ENCODE data around the gene INS. TPM values are rescaled to one million over a fixed set of nuclear protein-coding genes. Genes with fewer than 3 reads are reported as not detected.

The INS gene
- total RNA-seq, 1 donor from 2014 or later = not detected

DNA sequence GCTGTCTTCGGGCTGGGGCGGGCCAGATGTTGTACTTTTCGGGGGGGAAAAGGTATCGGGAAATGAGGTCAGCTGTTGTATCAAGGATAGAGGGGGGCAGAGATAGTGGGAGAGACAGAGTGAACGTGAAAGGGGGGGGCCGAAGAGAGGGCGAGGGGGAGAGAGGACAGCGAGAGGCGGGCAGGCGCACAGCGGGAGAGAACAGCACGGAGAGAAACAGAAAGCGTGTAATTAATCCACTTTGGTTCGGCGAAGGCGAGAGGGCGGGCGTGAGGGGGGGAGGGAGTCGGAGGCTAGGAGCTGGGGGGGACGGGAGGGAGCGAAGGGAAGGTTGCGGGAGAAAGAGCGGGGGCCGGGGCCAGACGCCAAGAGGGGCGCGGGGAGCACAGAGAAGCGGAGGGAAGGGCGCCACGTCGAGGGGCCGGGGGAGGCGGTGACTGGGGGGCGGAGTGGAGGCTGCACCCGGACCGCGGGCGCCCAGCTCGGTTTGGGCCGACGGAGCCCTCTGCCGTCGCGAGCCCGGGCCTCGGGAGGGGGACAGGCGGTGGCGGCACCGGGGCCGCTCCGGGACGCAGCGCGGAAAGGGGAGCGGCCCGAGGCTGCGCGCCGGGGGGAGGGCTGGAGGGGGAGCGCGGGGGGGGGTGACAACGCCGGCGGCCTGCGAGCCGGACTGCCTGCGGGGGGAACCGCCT, 22.4 kb downstream of the INS start:
- Histone ChIP-seq H3K27ac (no peak overlapping the region), H3K4me1 (peaks cover 7 to 13% of the 10 kb centered on the region in 2 donors), H3K9me3 (no peaks in the 10 kb centered on the region), H3K27me3 (peaks cover 32% of the 10 kb centered on the region), H3K4me3 (peak overlapping the region; percentile 51 to 59), H3K36me3 (no peaks in the 10 kb centered on the region)
- DNase-seq (ENCODE audit: low spot score in 2 of 2) = no peak
- intact Hi-C loops (cut with DNase I) = no loop called here
- TF ChIP-seq, protein P1, sequence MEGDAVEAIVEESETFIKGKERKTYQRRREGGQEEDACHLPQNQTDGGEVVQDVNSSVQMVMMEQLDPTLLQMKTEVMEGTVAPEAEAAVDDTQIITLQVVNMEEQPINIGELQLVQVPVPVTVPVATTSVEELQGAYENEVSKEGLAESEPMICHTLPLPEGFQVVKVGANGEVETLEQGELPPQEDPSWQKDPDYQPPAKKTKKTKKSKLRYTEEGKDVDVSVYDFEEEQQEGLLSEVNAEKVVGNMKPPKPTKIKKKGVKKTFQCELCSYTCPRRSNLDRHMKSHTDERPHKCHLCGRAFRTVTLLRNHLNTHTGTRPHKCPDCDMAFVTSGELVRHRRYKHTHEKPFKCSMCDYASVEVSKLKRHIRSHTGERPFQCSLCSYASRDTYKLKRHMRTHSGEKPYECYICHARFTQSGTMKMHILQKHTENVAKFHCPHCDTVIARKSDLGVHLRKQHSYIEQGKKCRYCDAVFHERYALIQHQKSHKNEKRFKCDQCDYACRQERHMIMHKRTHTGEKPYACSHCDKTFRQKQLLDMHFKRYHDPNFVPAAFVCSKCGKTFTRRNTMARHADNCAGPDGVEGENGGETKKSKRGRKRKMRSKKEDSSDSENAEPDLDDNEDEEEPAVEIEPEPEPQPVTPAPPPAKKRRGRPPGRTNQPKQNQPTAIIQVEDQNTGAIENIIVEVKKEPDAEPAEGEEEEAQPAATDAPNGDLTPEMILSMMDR (IDR thresholded peaks at IDR 0.05) = no peak

DNA sequence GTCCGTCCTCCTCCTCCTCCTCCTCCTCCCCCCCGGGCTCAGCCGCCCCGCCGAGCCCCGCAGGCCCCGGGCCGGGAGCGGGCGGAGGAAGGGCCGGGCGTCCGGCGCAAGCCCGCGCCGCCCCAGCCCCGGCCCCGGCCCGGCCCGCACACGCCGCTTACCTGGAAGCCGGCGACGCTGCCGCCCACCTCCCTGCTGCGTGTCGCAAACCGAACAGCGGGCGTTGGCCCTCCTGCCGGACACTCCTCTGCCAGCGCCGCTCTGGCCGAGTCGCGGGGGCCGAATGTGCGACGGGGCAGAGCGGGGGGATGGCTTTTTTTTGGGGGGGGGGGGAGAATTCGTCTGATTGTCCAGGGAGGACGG, 23.0 kb downstream of the INS start:
- peaks cover 7 to 13% of the 10 kb centered on the region in 2 donors for H3K4me1 ChIP-seq
- TF ChIP-seq, protein P1 (IDR thresholded peaks at IDR 0.05) = no peak
- intact Hi-C loops (cut with DNase I) = no loop called here
- no peak for DNase-seq (ENCODE audit: low spot score in 2 of 2)
- peaks cover 33% of the 10 kb centered on the region for H3K27me3 ChIP-seq
- peak overlapping the region; percentile 51 to 59 for H3K4me3 ChIP-seq
- no peaks in the 10 kb centered on the region for H3K36me3 ChIP-seq
- H3K9me3 ChIP-seq = no peaks in the 10 kb centered on the region
- no peak overlapping the region for H3K27ac ChIP-seq

DNA sequence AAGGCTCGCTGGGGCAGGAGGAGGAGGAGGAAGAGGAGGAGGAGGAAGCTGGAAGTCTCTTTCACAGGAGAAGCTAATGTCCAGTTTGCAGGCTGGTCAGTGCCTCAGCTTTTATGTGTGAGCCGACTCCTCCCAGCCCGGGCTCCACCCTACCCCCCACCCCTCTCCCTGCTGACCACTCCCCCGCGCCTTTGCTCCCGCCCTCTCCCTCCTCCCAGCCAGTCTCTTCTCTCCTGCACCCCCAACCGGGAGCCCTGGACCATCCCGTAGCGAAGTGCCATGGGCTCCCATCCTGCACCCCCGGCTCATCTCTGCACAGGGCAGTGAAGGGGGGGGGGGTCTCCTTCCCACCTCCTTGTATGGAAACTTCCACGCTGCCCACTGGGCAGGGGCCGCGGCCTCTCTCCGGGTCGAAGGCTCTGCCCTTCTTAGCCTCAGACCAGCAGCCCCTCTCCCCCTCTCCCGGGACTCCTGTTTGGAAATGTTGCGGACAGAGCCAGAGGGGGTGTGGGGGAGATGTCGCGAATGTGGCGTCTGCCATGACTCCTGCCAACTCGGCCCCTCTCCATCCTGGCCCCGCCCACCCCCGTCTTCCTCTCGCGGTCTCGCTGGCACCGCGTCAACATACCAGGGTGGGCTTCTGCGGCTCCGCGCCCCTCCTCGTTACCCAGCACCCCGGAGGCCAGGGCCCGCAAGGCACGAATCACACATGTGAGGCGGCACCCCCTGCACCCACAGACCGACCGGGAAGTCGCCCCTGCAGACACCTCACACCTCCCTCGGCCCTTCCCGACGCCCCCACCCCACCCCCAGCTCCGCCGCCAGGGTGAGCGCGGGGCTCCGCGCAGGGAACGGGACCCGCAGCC, 23.6 kb downstream of the INS start:
- peaks cover 7 to 13% of the 10 kb centered on the region in 2 donors for H3K4me1 ChIP-seq
- DNase-seq (ENCODE audit: low spot score in 2 of 2) = no peak
- H3K27me3 ChIP-seq = peaks cover 33% of the 10 kb centered on the region
- no peaks in the 10 kb centered on the region for H3K36me3 ChIP-seq
- intact Hi-C loops (cut with DNase I) = no loop called here
- peak overlapping the region; percentile 51 to 59 for H3K4me3 ChIP-seq
- H3K27ac ChIP-seq = no peak overlapping the region
- TF ChIP-seq, protein P1 (IDR thresholded peaks at IDR 0.05) = no peak
- H3K9me3 ChIP-seq = no peaks in the 10 kb centered on the region

DNA sequence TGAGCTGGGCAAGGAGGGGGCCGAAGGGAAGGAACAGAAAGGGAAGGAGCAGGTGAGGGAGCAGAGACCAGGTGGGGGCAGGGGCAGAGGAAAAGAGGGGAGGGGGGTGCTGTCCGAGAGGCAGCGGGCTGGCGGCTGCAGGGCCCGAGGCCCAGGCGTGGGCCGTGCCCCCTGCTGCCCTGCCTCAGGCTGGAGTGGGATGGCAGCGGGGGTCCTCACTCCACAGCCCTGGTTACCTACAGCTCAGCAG, 24.1 kb downstream of the INS start:
- H3K4me3 ChIP-seq = peak overlapping the region in 1 of 2 donors; percentile 59
- intact Hi-C loops (cut with DNase I) = no loop called here
- DNase-seq (ENCODE audit: low spot score in 2 of 2) = no peak

DNA sequence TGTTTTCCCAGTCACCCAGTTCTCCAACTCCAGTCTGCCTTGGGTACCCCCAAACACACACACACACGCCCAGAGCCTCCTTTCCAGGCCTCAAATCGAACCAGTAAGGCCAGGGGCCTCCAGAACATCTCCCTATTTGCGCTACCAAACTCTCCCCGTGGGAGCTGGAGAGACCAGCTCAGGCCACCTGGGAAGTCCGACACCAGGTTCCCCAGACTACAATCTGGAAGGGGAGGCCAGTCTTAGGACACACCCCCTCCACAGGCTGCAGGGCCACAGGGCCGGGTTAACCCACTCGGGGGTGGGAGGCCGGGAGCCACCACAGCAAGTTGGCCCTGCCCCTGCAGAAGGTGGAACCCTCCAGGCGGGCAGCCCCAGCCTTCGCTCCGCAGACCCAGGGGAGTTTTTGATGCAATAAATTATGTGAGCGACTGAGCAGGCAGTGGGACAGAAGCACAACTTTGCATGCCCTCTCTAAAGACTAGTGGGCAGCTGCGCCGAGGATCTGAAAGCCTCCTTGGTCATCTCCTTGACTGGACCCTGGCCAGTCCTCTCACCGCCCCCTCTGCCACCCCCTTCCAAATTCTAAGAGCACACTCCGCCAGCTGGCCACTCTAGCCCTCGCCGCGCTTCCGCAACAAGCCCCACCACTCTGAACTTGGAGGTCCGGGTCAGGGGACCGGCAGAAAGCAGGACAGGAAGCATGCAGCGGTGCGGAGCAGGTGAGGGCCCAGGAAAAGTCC, 24.6 kb downstream of the INS start:
- TF ChIP-seq, protein P1 (IDR thresholded peaks at IDR 0.05) = no peak
- no peaks in the 10 kb centered on the region for H3K9me3 ChIP-seq
- DNase-seq (ENCODE audit: low spot score in 2 of 2) = no peak
- H3K27ac ChIP-seq = no peak overlapping the region
- intact Hi-C loops (cut with DNase I) = no loop called here
- peaks cover 33% of the 10 kb centered on the region for H3K27me3 ChIP-seq
- no peaks in the 10 kb centered on the region for H3K36me3 ChIP-seq
- peak overlapping the region in 1 of 2 donors; percentile 59 for H3K4me3 ChIP-seq
- peaks cover 7 to 13% of the 10 kb centered on the region in 2 donors for H3K4me1 ChIP-seq

More for the DNA sequence above, 24.1 kb downstream of the INS start:
- no peaks in the 10 kb centered on the region for H3K36me3 ChIP-seq
- H3K9me3 ChIP-seq = no peaks in the 10 kb centered on the region
- no peak overlapping the region for H3K27ac ChIP-seq
- TF ChIP-seq, protein P1 (IDR thresholded peaks at IDR 0.05) = no peak
- H3K4me1 ChIP-seq = peaks cover 7 to 13% of the 10 kb centered on the region in 2 donors
- H3K27me3 ChIP-seq = peaks cover 33% of the 10 kb centered on the region

All from ascending aorta (tissue), 2 donors.